NCI-H2171 (cell line): Measurements from ENCODE around the gene PNPLA6.

Source experiments
- DNase-seq: peaks from one replicate; lab custom pipeline; 2025; lab: John Stamatoyannopoulos, UW

PNPLA6 gene

GRCh38 chr19:7535047-7535997 lies at the start of gene PNPLA6:
TSS of gene PNPLA6 (plus strand) at chr19:7535717. CDS start at chr19:7535789, 72 bp downstream.
- peak; percentile 86 for DNase-seq

- DNase-seq: no peak
Measured at GRCh38 chr19:7486923-7487322, 48.6 kb upstream of the PNPLA6 start.

GRCh38 chr19:7488736-7489353 lies 46.7 kb upstream of the PNPLA6 start, which contains the start of gene PEX11G:
TSS of gene PEX11G (minus strand) at chr19:7489035. CDS start at chr19:7489010, 25 bp downstream.
- peak; percentile 75 for DNase-seq

GRCh38 chr19:7489609-7490044 lies 45.9 kb upstream of the PNPLA6 start:
- no peak for DNase-seq

- no peak for DNase-seq
Measured at GRCh38 chr19:7492142-7492541, 43.4 kb upstream of the PNPLA6 start.

GRCh38 chr19:7492558-7492957 lies 43.0 kb upstream of the PNPLA6 start:
- no peak for DNase-seq

- DNase-seq: no peak
Measured at GRCh38 chr19:7494416-7495098, 41.0 kb upstream of the PNPLA6 start.

- DNase-seq: no peak
Measured at GRCh38 chr19:7497292-7497691, 38.2 kb upstream of the PNPLA6 start.

- peak; percentile 87 for DNase-seq
Measured at GRCh38 chr19:7500811-7501450, 34.6 kb upstream of the PNPLA6 start.

GRCh38 chr19:7502552-7502951 lies 33.0 kb upstream of the PNPLA6 start:
- no peak for DNase-seq

GRCh38 chr19:7504684-7505083 lies 30.8 kb upstream of the PNPLA6 start:
- DNase-seq: no peak

- DNase-seq: no peak
Measured at GRCh38 chr19:7505288-7505681, 30.2 kb upstream of the PNPLA6 start.

GRCh38 chr19:7505682-7506384 lies 29.7 kb upstream of the PNPLA6 start:
- peak; percentile 65 for DNase-seq

- DNase-seq: peak; percentile 79
Measured at GRCh38 chr19:7506385-7507328, 28.9 kb upstream of the PNPLA6 start.

- DNase-seq: no peak
Measured at GRCh38 chr19:7507884-7508283, 27.6 kb upstream of the PNPLA6 start.

- DNase-seq: no peak
Measured at GRCh38 chr19:7509625-7510024, 25.9 kb upstream of the PNPLA6 start.

- peak; percentile 16 for DNase-seq
Measured at GRCh38 chr19:7512400-7512851, 23.1 kb upstream of the PNPLA6 start.

- no peak for DNase-seq
Measured at GRCh38 chr19:7513809-7514642, 21.5 kb upstream of the PNPLA6 start.

- DNase-seq: no peak
Measured at GRCh38 chr19:7515110-7515644, 20.3 kb upstream of the PNPLA6 start.
